NK-92 (cell line): ENCODE data around the gene PROX1.
"Not testable (repeated sequence)": the region's sequence is repeated elsewhere in the genome, so short reads cannot be mapped to it uniquely, and the experiment has no call there.

Source experiments
- DNase-seq: peaks from one replicate; lab custom pipeline; 2025; ENCODE audit not compliant: unreplicated experiment; lab: John Stamatoyannopoulos, UW

Gene PROX1

DNA sequence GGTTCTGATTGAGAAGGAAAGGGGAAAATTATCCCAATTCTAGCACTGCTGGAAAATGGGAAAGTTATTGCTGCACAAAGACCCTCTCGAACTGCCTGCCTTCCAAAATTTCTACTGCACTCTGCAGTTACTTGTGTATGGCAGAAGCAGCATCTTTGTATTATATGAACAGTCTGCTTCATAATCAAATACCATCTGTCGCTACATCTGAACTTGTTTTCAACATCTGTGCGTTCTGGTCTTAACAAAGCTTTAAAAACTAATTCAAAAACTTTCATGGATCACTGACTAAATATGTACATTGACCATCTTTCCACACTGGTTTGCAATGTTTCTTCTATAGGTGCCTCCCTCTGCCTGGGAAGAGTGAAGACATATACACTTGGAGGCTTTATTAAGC lies 79.2 kb downstream of the PROX1 start:
- DNase-seq, result no peak

DNA sequence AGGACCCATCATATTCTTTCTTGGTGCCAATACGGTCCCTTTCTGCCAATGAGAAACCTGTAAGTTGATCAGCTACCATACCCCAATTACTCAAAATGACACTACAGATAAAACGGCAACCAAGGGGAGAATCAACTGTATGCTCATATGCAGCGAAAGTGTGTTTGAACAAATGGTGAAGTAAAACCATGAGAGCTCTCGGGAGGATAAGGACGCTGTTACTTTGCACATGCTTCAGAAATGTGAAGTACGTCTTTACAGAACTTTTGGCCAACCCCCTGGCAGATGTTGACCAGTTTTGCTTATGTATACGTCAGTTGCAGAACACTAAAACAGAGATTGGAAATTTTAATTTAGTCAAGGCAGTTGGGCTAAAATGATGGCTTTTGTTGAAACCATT lies 79.6 kb downstream of the PROX1 start:
- DNase-seq, result no peak

DNA sequence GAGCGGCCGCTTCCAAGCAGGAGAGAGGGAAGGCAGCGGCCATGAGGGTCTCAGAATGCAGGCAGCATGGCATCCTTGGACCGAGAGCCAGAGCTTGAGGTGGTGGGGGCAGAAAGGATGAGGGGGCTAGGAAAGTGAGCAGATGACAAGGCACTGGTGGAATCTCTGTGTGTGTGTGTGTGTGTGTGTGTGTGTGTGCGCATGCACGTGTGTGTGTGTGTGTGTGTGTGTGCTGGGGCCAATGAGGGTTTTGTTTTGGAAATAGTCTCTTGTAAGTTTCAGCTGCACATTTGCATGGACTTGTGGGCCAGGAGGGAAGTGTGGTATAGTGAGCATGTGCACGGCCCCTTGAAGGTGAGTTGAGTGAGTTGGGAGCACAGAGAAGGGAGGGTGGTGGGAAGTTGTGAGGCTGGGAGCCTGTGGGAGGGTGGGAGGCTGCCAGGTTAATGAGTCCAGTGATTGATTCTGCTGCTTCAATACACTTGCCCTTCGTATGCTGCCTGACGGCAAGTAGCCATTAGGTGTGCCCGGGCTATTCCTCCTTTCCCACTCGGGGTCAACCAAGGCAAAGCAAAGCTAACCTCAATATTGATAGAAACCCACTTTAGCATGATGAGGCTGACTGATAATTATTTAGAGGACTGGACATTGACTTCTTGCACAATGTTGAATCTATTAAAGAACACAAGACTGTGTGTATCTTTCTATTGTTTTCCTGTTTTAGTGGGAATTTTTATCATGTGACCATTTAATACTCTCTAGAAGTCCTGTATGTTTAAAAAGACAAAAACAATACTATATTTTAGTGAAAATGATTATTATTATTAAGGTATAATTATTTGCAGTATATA lies 80.3 kb downstream of the PROX1 start:
- DNase-seq, result no peak

DNA sequence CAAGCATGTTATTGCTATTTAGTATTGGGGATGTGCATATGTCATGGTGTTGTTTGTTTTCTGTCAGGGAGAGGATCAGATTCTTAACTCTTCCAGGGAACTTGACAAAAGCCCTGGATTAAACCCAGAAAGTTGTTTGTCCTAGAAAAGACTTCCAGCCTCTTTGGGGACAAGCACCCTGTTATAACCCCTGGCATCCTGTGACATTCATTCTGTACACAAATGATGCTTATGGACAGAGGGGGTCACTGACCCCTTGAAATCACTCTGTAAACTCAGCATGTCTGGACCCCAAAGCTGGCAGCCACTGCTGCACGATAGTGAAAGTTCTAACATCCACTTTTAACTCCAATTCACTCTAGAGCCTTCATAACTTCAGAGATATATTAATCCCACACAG lies 81.2 kb downstream of the PROX1 start:
- no peak for DNase-seq

DNA sequence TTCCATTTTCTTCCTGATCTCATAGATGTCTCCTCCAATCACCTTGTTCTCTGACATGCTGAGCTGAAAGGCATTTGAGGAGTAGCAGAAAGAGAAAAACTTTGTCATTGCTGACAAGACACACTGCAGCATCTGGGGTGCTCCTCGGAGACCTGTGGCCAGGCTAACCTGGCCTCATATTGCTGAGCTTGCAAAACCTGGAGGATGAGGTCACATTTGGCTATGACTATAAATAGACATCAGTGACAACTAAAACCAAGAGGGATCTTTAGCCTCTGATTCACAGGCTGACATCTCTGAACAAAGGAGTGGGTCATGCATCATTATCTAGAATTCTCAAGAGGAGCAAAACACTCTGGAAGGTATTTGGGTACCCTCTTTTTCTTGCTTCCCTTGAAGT lies 83.7 kb downstream of the PROX1 start:
- DNase-seq, result no peak

DNA sequence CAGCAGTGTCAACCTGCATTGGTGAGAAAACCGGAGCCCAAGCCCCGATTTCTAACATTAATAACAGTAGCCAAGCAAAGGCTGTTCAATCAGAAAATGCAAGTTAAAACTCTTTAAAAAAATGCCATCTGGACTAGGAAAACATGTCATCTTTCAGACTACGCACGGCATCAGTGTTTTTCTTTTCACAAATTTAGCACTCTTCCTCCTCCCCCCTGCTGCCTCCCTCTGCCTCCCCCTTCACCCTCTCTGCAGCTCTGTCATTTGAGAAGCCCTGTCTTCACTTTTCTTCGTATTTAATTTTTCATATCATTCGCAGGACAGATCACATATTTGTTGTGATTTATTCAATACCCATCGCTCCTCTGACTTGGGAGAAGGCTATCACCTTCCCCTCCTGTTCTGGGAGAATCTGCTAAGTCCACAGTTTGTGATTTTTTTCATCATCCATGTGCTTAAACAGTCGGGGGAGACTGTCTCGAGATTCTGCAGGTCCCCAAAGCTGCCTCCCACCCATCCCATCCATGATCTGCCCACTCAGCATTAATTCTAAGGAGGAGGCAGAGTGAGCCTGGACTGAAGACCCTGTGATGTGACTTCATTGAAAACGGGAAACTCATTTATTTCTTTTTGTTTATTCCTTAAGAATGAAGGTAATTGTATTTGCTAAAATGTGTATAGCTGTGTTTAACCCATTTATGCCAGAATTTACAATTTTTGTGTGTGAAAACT lies 84.8 kb downstream of the PROX1 start:
- DNase-seq, result no peak

DNA sequence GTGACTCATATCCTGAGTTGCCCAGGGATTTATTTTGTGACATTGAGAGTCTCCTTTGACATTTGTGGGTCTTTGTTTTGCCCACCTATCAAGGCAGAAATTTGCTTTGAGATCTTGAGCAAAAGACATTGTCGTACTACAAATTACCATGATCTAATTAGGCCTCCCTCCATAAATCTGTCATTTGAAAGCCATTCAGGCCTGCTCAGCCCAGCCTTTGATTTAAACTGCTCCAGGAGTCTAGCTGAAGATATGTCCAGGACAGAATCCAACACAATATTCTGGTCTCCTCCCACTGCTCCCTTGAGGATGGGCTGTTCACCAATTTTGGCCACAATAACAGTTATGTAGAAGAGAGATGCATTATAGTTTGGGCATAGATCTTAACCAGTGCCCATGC lies 86.7 kb downstream of the PROX1 start:
- DNase-seq, result no peak

DNA sequence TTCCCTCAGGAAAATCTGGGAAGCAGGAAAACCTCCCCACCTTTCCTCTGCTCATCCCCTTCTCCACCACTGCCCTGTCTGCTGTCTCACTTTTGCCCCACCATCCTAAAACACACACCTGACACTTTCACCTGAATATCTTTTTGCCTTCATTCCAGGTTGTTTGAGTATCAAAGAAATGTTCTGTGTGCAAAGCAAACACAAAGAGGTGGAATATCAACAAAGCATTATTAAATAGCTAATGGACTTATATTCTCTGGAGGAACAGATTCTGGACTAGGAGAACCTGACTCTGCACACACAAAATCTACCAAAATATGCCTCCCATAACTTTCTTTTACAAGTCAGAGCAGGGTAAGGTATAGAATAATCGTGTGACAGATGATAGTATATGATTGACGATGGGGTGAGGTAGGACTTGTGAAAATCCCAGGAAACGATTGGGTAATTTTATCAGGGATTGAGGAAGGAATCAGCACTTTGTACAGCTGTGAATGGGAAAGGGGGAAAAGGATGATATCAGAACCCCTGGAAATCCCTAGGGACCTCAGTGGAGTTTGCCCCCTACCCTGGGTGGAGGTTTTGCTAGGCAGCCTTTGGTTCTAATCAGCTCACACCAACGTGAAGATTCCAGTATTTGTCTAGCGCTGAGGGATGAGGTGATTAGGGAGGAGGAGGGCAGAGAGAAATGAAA lies 87.7 kb downstream of the PROX1 start:
- DNase-seq, result no peak

DNA sequence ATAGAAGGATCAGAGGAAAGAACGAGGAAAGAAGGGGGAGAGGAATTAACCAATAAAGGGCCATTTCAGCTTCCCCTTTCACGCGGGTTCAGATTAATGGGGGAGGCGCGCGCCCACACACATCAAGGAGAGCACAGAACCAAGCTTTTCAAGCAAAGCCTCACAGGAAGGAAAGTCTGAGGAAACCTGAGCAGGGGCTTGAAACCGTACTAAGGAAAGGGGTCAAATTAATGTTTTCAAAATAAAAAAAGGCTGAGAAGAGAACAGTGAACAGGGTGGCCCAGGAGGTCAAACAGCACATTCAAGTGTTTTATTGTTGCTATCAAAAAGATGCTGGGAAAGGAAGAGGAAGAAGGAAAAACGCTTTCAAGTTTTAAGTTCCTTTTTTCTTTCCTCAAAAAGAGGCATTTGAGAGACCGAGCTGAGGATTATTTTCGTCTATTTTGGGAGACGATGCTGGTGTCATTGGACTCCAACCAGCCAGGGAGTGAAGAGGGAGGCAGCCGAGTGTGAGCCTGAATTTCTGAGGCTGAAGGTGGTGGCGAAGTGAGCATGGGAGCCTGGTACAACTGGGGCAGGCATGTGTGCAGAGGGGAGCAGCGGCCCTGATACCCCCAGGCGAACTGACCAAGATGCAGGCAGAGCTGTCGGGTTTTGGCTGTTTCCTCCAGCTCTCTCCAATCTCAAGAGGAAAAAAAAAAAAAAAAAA lies 88.4 kb downstream of the PROX1 start:
- no peak for DNase-seq

DNA sequence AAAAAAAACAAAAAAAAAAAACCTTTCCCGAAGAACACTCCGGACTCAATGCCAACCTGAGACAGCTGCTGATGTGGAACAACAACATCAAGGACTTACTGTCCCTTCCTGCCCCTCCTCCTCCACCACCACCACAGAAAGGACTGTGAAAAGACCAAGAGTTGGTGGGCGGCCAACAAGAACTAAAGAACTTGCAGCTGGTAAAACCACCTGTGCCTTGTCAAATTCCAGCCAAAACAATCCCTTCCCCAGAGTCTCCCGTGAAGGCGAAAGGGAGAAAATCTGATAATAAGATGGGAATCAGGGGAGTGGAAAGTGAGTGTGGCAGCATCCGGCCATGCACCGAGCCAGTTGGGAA lies 88.9 kb downstream of the PROX1 start:
- DNase-seq, result no peak

DNA sequence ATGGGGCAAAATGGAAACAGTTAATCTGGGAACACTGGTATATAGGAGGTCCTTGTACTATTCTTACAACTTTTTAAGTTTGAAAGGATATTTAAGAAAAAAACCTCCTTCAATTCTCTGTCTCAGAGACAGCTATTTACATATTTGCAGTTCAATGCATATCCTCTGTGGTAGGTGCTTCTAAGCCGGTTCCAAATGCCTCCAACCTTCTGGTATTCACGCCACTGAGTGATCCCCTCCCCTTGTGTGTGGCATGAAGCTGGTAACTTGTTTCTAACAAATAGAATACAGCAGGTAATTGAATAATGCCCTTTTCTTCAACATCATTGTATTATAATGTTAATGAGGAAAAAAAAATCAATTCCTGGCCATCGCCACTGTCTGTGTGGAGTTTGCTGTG lies 91.2 kb downstream of the PROX1 start:
- no peak for DNase-seq

DNA sequence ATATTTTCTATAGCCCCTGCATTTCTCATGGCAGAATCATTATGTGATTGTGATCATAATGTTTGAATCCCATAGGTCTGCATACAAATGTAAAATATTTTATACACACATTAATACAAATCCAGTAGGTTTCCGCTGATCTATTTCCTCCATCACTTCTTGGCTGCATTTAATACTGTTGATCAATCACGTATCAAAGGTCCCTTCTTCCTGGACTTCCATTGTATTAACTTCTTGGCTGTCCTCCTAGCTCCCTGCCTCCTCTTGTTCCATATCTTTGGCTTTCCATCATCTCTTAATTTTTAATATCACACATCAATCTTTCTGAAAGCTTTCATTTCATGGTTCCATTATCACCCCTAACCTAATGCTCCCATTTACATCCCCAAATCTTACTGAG lies 97.6 kb downstream of the PROX1 start:
- no peak for DNase-seq

DNA sequence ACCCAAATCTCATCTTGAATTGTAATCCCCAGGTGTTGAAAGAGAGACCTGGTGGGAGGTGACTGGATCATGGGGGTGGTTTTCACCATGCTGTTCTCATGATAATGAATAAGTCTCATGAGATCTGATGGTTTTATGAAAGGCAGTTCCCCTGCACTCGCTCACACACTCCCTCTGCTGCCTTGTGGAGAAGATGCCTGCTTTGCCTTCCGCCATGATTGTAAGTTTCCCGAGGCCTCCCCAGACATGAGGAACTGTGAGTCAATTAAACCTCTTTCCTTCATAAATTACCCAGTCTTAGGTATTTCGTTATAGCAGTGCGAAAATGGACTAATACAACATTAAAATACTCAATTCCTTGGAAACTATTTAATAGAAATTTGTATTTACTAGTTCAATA lies 99.2 kb downstream of the PROX1 start:
- no peak for DNase-seq

DNA sequence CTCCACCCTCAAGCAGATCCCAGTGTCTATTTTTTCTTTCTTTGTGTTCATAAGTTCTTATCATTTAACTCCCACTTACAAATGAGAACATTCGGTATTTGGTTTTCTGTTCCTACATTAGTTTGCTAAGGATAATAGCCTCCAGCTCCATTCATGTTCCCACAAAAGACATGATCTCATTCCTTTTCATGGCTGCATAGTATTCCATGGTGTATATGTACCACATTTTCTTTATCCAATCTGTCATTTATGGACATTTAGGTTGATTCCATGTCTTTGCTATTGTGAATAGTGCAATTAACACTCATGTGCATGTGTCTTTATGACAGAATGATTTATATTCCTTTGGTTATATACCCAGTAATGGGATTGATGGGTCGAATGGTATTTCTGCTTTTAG lies 101.2 kb downstream of the PROX1 start:
- not testable (repeated sequence) for DNase-seq
